Sigmoid colon (tissue), 7 donors: ENCODE measurements around the gene TMEM255B. TPM values are rescaled to one million over a fixed set of nuclear protein-coding genes. Genes with fewer than 3 reads are reported as not detected.

Source experiments
- DNase-seq: peaks from one replicate; pipeline ENCODE4 v3.0.0-alpha.2; 2019
- H3K27ac ChIP-seq, 4 donors: fragments of 200-600 bp; sonication (generic); one replicate each; pipeline ENCODE4 v1.5.1; 2016 to 2019; ENCODE audit warnings: mild to moderate bottlenecking in 1 of 4
- H3K27me3 ChIP-seq, 3 donors: fragments of 200-600 bp; sonication (generic); one replicate each; pipeline ENCODE4 v1.5.1; 2019; ENCODE audit warnings: mild to moderate bottlenecking in 1 of 3
- H3K36me3 ChIP-seq, 4 donors: fragments of 200-600 bp; sonication (generic); one replicate each; pipeline ENCODE4 v1.5.1; 2016 to 2019
- H3K4me1 ChIP-seq, 4 donors: fragments of 200-600 bp; sonication (generic); one replicate each; pipeline ENCODE4 v1.5.1; 2017 to 2019
- H3K4me3 ChIP-seq, 4 donors: fragments of 200-600 bp; sonication (generic); one replicate each; pipeline ENCODE4 v1.5.1; 2017 to 2019; ENCODE audit warnings: mild to moderate bottlenecking in 2 of 4, moderate library complexity in 1 of 4
- H3K9me3 ChIP-seq, 4 donors: fragments of 200-600 bp in 3 of 4; sonication (generic) in 3 of 4; one replicate each; pipeline versions ENCODE4 v1.5.1 to v1.6.1; 2013 to 2019
- EP300 ChIP-seq, 4 donors: sonication (generic); formaldehyde crosslinking; IDR thresholded peaks; one replicate each; pipeline ENCODE4 v1.6.1; 2017; ENCODE audit warnings: antibody characterized with exemption in 4 of 4
- POLR2A ChIP-seq, 2 donors: fragments of 450-650 bp; IDR thresholded peaks; one replicate each; pipeline ENCODE4 v1.6.1; 2016; ENCODE audit warnings: antibody characterized with exemption in 2 of 2, mild to moderate bottlenecking in 2 of 2, moderate library complexity in 2 of 2
- POLR2AphosphoS5 ChIP-seq, 4 donors: sonication (generic); formaldehyde crosslinking; IDR thresholded peaks; one replicate each; pipeline ENCODE4 v1.6.1; 2017; ENCODE audit warnings: antibody characterized with exemption in 4 of 4
- WGBS, 2 donors: extraction: QIAGEN DNeasy Blood & Tissue Kit; methylation state at CpG; one replicate each; pipeline ENCODE4 v1.1.7; 2013; 5-methylcytosine and 5-hydroxymethylcytosine counted together
- intact Hi-C: fragments of 100-400 bp; cut with DNase I; formaldehyde crosslinking; loops from one replicate; pipeline ENCODE4 v1.15.1; 2023
- polyA plus RNA-seq, 3 donors: library from polyadenylated mRNA; stranded (reverse); fragments of 200-250 nt; gene quantifications; one replicate each; pipeline ENCODE4 v1.2.3, GENCODE V29; 2013
- total RNA-seq, 4 donors: library from RNA; depleted of rRNA; stranded (reverse); fragments of >200 nt; gene quantifications; one replicate each; pipeline ENCODE4 v1.1.0, GENCODE V29; 2016
- TF ChIP-seq, protein P1 (sequence below), 4 experiments: fragments of 450-650 bp in 3 of 4; fragments of 200-600 bp in 1 of 4; IDR thresholded peaks; one replicate each; pipeline ENCODE4 v1.5.1; 2016 to 2019; ENCODE audit warnings: antibody characterized with exemption in 4 of 4, mild to moderate bottlenecking in 3 of 4, moderate library complexity in 2 of 4
- donor health status: healthy with polysubstance abuse.
- donor health status: Bipolar disorder and iron deficiency.
- donor health status: healthy.

TMEM255B gene
- total and polyA plus RNA-seq, 7 donors: 0.60 to 11.1 (median 4.3) TPM

DNA sequence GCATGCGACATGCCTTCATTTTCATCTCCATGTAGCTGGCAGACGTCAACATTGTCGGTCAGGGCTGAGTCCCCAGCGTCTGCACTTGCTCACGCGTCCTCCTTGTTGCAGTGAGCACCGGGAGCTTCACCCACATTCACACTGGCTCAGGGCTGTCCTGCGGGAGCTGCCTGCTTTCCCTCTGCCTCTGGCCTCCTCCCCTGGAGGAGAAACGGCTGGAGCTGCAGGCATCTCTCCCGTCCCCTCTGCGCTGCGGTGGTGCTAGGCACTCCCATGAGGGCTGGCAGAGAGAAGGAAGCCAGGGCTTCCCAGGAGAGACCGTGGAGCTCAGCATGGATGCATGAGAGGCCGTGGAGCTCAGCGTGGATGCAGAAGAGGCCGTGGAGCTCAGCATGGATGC, 18.4 kb upstream of the TMEM255B start:
- no peak overlapping the region for H3K27ac ChIP-seq
- WGBS, 2 donors: 86 to 90% methylated on average over 16 of the region's 16 CpGs
- intact Hi-C loops: no loop called here
- H3K4me3 ChIP-seq: no peak overlapping the region
- TF ChIP-seq EP300 (IDR thresholded peaks at IDR 0.05) (no peak), POLR2AphosphoS5 (IDR thresholded peaks at IDR 0.05) (no peak), POLR2A (IDR thresholded peaks at IDR 0.05) (no peak)
- TF ChIP-seq, protein P1, sequence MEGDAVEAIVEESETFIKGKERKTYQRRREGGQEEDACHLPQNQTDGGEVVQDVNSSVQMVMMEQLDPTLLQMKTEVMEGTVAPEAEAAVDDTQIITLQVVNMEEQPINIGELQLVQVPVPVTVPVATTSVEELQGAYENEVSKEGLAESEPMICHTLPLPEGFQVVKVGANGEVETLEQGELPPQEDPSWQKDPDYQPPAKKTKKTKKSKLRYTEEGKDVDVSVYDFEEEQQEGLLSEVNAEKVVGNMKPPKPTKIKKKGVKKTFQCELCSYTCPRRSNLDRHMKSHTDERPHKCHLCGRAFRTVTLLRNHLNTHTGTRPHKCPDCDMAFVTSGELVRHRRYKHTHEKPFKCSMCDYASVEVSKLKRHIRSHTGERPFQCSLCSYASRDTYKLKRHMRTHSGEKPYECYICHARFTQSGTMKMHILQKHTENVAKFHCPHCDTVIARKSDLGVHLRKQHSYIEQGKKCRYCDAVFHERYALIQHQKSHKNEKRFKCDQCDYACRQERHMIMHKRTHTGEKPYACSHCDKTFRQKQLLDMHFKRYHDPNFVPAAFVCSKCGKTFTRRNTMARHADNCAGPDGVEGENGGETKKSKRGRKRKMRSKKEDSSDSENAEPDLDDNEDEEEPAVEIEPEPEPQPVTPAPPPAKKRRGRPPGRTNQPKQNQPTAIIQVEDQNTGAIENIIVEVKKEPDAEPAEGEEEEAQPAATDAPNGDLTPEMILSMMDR (IDR thresholded peaks at IDR 0.05): no peak
- peaks cover 0 to 4% (median 0%) of the 10 kb centered on the region in 4 donors for H3K4me1 ChIP-seq
- H3K36me3 ChIP-seq: no peaks in the 10 kb centered on the region
- H3K9me3 ChIP-seq: no peaks in the 10 kb centered on the region
- peaks cover 0 to 42% (median 4%) of the 10 kb centered on the region in 3 donors for H3K27me3 ChIP-seq
- no peak for DNase-seq

GRCh38 chr13:113741191-113741668, 17.8 kb upstream of the TMEM255B start:
- Histone ChIP-seq H3K27ac (no peak overlapping the region), H3K4me3 (no peak overlapping the region), H3K36me3 (no peaks in the 10 kb centered on the region), H3K27me3 (peaks cover 0 to 41% (median 4%) of the 10 kb centered on the region in 3 donors), H3K9me3 (no peaks in the 10 kb centered on the region), H3K4me1 (peaks cover 0 to 4% (median 0%) of the 10 kb centered on the region in 4 donors)
- intact Hi-C loops: no loop called here
- WGBS, 2 donors: 40 to 61% methylated on average over 15 of the region's 15 CpGs
- DNase-seq: no peak
- TF ChIP-seq POLR2AphosphoS5 (IDR thresholded peaks at IDR 0.05) (no peak), EP300 (IDR thresholded peaks at IDR 0.05) (no peak)
- TF ChIP-seq, protein P1 (IDR thresholded peaks at IDR 0.05): no peak

DNA sequence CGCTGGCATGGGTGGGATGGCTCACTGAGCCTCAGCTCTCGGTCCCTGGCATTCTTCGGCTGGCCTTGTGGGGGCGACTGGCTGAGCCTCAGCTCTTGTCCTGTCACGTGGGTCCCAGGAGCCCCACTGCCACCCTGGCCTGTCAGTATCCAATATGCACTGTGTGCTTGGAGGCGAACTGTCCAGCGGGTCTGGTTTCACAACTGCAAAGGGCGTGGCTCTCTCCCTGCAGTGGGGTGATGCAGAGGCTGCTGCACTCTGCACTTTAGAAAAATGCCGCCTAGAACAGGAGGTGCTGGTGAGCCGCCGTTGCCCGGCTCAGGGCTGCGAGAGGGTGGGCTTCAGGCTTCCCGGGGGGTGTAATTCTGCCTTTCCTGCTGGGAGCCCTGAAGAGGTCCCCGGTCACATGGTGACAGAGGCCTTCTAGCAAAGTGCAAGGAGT, 17.0 kb upstream of the TMEM255B start:
- no peaks in the 10 kb centered on the region for H3K36me3 ChIP-seq
- 17 to 28% methylated on average over 15 of the region's 15 CpGs for WGBS, 2 donors
- H3K9me3 ChIP-seq: no peaks in the 10 kb centered on the region
- H3K27me3 ChIP-seq: peaks cover 0 to 33% (median 4%) of the 10 kb centered on the region in 3 donors
- TF ChIP-seq EP300 (IDR thresholded peaks at IDR 0.05): no peak
- TF ChIP-seq, protein P1 (IDR thresholded peaks at IDR 0.05): no peak
- TF ChIP-seq POLR2AphosphoS5 (IDR thresholded peaks at IDR 0.05): no peak
- TF ChIP-seq POLR2A (IDR thresholded peaks at IDR 0.05): no peak
- H3K4me1 ChIP-seq: peaks cover 0 to 4% (median 0%) of the 10 kb centered on the region in 4 donors
- no peak overlapping the region for H3K4me3 ChIP-seq
- DNase-seq: no peak
- intact Hi-C loops: no loop called here
- H3K27ac ChIP-seq: no peak overlapping the region

- Histone ChIP-seq H3K36me3 (no peaks in the 10 kb centered on the region), H3K9me3 (no peaks in the 10 kb centered on the region), H3K4me3 (no peak overlapping the region), H3K4me1 (peaks cover 0 to 4% (median 0%) of the 10 kb centered on the region in 4 donors), H3K27me3 (peaks cover 0 to 31% (median 4%) of the 10 kb centered on the region in 3 donors), H3K27ac (no peak overlapping the region)
- no peak for DNase-seq
- intact Hi-C loops: no loop called here
- TF ChIP-seq POLR2A (IDR thresholded peaks at IDR 0.05): no peak
- TF ChIP-seq, protein P1 (IDR thresholded peaks at IDR 0.05): no peak
- TF ChIP-seq POLR2AphosphoS5 (IDR thresholded peaks at IDR 0.05): no peak
- TF ChIP-seq EP300 (IDR thresholded peaks at IDR 0.05): no peak
- 42 to 66% methylated on average over 21 of the region's 21 CpGs for WGBS, 2 donors
Measured at GRCh38 chr13:113742445-113743120, 16.4 kb upstream of the TMEM255B start.
